Measurements from ENCODE around the gene MPDZ.

- TF ChIP-seq CTCF (IDR thresholded peaks at IDR 0.05; ENCODE audit: insufficient read depth, low read length, poor library complexity, severe bottlenecking) (no peak), EZH2phosphoT487 (conservative IDR thresholded peaks at IDR 0.05; ENCODE audit: low read length) (no peak)
These were observed 13.3 kb upstream of the MPDZ start for GRCh38 chr9:13292782-13293181.

All from SU-DHL-6 (cell line).